Activated CD4-positive, alpha-beta memory T cell treated with anti-CD3 and anti-CD28 coated beads, Interleukin-2, amount 10 ng/mL, durations not matched to agents 7 days and 5 days (primary cell): ENCODE data around the gene COL9A3. TPM values are rescaled to one million over a fixed set of nuclear protein-coding genes. Genes with fewer than 3 reads are reported as not detected.

Source experiments
- CTCF ChIA-PET: fragments of 350-600 bp; sonication (Branson Sonifier 250); formaldehyde crosslinking; loops from one replicate; lab custom pipeline; 2021; ENCODE audit warnings: antibody characterized with exemption, inconsistent platforms; lab: Charles Lee
- POLR2A ChIA-PET: fragments of 350-600 bp; sonication (Branson Sonifier 250); formaldehyde crosslinking; loops from one replicate; lab custom pipeline; 2021; ENCODE audit warnings: antibody characterized with exemption; lab: Charles Lee
- DNase-seq: peaks from one replicate; pipeline ENCODE4 v3.0.0-alpha.2; 2020
- H3K27ac Mint-ChIP-seq: one replicate; pipeline ENCODE4 v1.8.0; 2021; ENCODE audit warnings: mild to moderate bottlenecking, mixed read lengths
- H3K27me3 Mint-ChIP-seq: one replicate; pipeline ENCODE4 v1.8.0; 2021; ENCODE audit warnings: mixed read lengths
- H3K36me3 Mint-ChIP-seq: one replicate; pipeline ENCODE4 v1.8.0; 2021; ENCODE audit warnings: low read depth, mixed read lengths
- H3K4me1 Mint-ChIP-seq: one replicate; pipeline ENCODE4 v1.8.0; 2021; ENCODE audit warnings: mixed read lengths
- H3K4me3 Mint-ChIP-seq: one replicate; pipeline ENCODE4 v1.8.0; 2021; ENCODE audit warnings: mild to moderate bottlenecking, mixed read lengths
- H3K9me3 Mint-ChIP-seq: one replicate; pipeline ENCODE4 v1.8.0; 2021; ENCODE audit warnings: mixed read lengths
- total RNA-seq, 2 experiments: library from RNA; stranded (reverse); gene quantifications; one replicate each; pipeline ENCODE4 v1.2.3, GENCODE V29; 2021

The COL9A3 gene
- total RNA-seq, 2 experiments from 2014 or later: not detected

DNA sequence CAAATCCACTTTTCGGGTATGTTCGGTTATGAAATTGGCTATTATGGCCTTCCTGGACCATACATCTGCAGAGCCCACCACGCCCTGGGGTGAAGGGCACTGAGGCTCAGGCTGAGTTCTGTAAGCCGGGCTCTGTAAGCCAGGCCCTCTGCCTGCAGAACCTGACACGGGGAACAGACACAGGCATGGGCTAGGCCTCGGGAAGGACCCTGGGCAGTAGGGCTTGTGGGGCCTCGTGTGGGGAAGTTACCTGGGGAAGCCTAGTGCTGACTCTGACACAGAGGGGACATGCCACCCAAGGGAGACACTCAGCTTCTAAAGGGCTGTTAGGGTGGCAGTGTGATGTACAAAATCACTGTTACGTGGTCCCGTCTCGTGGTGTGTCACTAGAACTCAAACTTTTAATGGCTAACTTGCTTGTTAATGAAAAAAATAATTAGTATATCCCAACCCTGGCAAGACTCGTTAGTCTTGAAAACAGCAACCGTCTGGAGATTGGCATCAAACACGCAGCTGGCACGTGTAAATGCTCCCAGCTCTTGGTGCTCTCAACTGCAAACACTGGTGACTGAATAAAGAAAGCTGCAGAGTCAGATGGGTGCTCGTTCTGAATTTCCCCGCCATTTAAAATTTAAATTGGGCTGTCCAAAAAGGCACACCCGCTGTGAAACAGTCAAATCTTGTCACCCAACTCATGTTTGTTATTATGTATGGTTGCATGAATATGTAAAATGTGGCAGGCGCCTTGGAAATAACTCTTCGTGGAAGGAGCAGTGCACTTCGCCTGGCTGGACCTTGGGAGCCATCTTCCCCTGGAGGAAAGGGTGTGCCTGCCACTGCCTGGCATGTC is 68.4 kb downstream of the COL9A3 start:
- Mint-ChIP-seq H3K4me1 (peaks cover 8% of the 10 kb centered on the region), H3K4me3 (no peak overlapping the region), H3K9me3 (no peaks in the 10 kb centered on the region), H3K27ac (no peak overlapping the region), H3K36me3 (peaks cover 49% of the 10 kb centered on the region), H3K27me3 (no peaks in the 10 kb centered on the region)
- DNase-seq: no peak
- CTCF ChIA-PET: interaction anchor here (1.3 kb wide), 1 partner anchor 22 kb away, joined by 3 read pairs; no protein-coding TSS in a partner anchor
- POLR2A ChIA-PET: interaction anchor here (1.0 to 2.0 kb wide), 2 partner anchors 9 to 13 kb away, joined by 4 to 7 read pairs; no protein-coding TSS in a partner anchor

GRCh38 chr20:62885896-62886708 is 69.3 kb downstream of the COL9A3 start:
- Mint-ChIP-seq H3K36me3 (peaks cover 56% of the 10 kb centered on the region), H3K4me1 (peaks cover 14% of the 10 kb centered on the region), H3K4me3 (no peak overlapping the region), H3K27ac (peak overlapping the region; percentile 54), H3K9me3 (no peaks in the 10 kb centered on the region), H3K27me3 (no peaks in the 10 kb centered on the region)
- CTCF ChIA-PET: no interaction called here
- POLR2A ChIA-PET: no interaction called here
- no peak for DNase-seq

GRCh38 chr20:62886709-62887058 is 69.8 kb downstream of the COL9A3 start:
- DNase-seq: no peak
- Mint-ChIP-seq H3K27ac (peak overlapping the region; percentile 23), H3K36me3 (peaks cover 57% of the 10 kb centered on the region), H3K27me3 (no peaks in the 10 kb centered on the region), H3K4me3 (no peak overlapping the region), H3K9me3 (no peaks in the 10 kb centered on the region), H3K4me1 (peaks cover 20% of the 10 kb centered on the region)
- CTCF ChIA-PET: interaction anchor here (1.5 kb wide), 1 partner anchor 15 kb away, joined by 6 read pairs; no protein-coding TSS in a partner anchor
- POLR2A ChIA-PET: interaction anchor here (2.5 kb wide), 1 partner anchor 12 kb away, joined by 13 read pairs; no protein-coding TSS in a partner anchor

- H3K4me3 Mint-ChIP-seq: no peak overlapping the region
- H3K27ac Mint-ChIP-seq: peak overlapping the region; percentile 47
- peaks cover 26% of the 10 kb centered on the region for H3K4me1 Mint-ChIP-seq
- H3K9me3 Mint-ChIP-seq: no peaks in the 10 kb centered on the region
- H3K27me3 Mint-ChIP-seq: no peaks in the 10 kb centered on the region
- peaks cover 58% of the 10 kb centered on the region for H3K36me3 Mint-ChIP-seq
- ChIA-PET CTCF (interaction anchor here (1.5 kb wide), 1 partner anchor 14 kb away, joined by 6 read pairs; no protein-coding TSS in a partner anchor), POLR2A (interaction anchor here (2.5 kb wide), 1 partner anchor 11 kb away, joined by 13 read pairs; no protein-coding TSS in a partner anchor)
- DNase-seq: peak; percentile 42
These were observed 70.5 kb downstream of the COL9A3 start for GRCh38 chr20:62887152-62887859.

DNA sequence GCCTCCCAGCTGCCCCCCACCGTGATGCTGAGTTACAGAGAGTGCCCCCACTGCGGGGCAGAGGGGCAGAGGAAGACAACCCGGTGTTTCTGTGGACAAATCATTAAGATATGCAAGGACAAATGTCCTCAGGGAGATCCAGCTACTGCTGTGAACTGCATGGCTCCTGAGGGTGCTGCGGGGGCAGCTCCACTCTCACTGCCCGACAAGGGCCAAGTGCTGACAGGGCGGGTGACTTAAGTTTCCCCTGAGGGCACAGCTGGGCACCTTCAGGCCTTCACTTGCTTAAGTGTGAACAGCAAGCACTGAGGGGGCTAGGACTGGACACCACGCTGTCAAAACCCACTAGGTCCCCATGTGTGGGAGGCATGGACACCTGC is 71.0 kb downstream of the COL9A3 start:
- Mint-ChIP-seq H3K9me3 (no peaks in the 10 kb centered on the region), H3K36me3 (peaks cover 63% of the 10 kb centered on the region), H3K4me3 (no peak overlapping the region), H3K4me1 (peaks cover 32% of the 10 kb centered on the region), H3K27ac (peak overlapping the region; percentile 47), H3K27me3 (no peaks in the 10 kb centered on the region)
- DNase-seq: no peak
- POLR2A ChIA-PET: interaction anchor here (1.4 to 2.5 kb wide), 2 partner anchors 11 to 26 kb away, joined by 3 to 13 read pairs; partner anchors contain the start of gene TCFL5
- CTCF ChIA-PET: interaction anchor here (1.5 kb wide), 1 partner anchor 14 kb away, joined by 6 read pairs; no protein-coding TSS in a partner anchor

DNA sequence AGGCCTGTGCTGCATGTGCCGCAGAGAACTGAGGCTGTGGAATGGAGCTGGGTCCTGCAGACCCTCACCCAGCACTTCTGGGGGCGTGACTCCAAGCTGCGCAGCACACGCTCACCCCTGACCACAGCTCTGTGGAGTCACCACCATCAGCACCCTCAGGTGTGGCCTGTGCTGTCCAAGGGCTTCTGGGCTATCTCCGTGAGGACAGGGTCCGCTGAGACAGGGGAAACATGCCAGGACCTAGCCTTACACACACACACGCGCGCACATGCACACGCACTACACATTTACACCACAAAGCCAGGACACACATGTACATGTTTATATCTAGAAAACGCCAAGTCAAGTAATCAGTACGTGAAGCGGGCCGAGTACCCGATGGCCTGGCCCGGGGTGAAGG is 71.6 kb downstream of the COL9A3 start:
- Mint-ChIP-seq H3K4me1 (peaks cover 35% of the 10 kb centered on the region), H3K4me3 (no peak overlapping the region), H3K36me3 (peaks cover 69% of the 10 kb centered on the region), H3K9me3 (no peaks in the 10 kb centered on the region), H3K27ac (no peak overlapping the region), H3K27me3 (no peaks in the 10 kb centered on the region)
- CTCF ChIA-PET: interaction anchor here (0.6 kb wide), 1 partner anchor 586 kb away, joined by 3 read pairs; no protein-coding TSS in a partner anchor
- POLR2A ChIA-PET: interaction anchor here (1.4 to 2.5 kb wide), 2 partner anchors 10 to 27 kb away, joined by 3 to 13 read pairs; partner anchors contain the start of gene TCFL5
- no peak for DNase-seq

GRCh38 chr20:62888910-62889309 is 72.1 kb downstream of the COL9A3 start:
- Mint-ChIP-seq H3K4me1 (peaks cover 38% of the 10 kb centered on the region), H3K4me3 (no peak overlapping the region), H3K9me3 (no peaks in the 10 kb centered on the region), H3K36me3 (peaks cover 74% of the 10 kb centered on the region), H3K27ac (no peak overlapping the region), H3K27me3 (no peaks in the 10 kb centered on the region)
- DNase-seq: no peak
- POLR2A ChIA-PET: interaction anchor here (1.4 to 2.5 kb wide), 2 partner anchors 10 to 27 kb away, joined by 3 to 13 read pairs; partner anchors contain the start of gene TCFL5
- CTCF ChIA-PET: interaction anchor here (0.6 kb wide), 1 partner anchor 587 kb away, joined by 3 read pairs; no protein-coding TSS in a partner anchor

GRCh38 chr20:62889411-62889810 is 72.6 kb downstream of the COL9A3 start:
- H3K27ac Mint-ChIP-seq: no peak overlapping the region
- no peak overlapping the region for H3K4me3 Mint-ChIP-seq
- peaks cover 38% of the 10 kb centered on the region for H3K4me1 Mint-ChIP-seq
- DNase-seq: no peak
- H3K9me3 Mint-ChIP-seq: no peaks in the 10 kb centered on the region
- ChIA-PET POLR2A (interaction anchor here (1.2 to 2.5 kb wide), 3 partner anchors 9 to 28 kb away, joined by 3 to 13 read pairs (median 4); partner anchors contain the start of gene TCFL5), CTCF (no interaction called here)
- H3K27me3 Mint-ChIP-seq: no peaks in the 10 kb centered on the region
- H3K36me3 Mint-ChIP-seq: peaks cover 78% of the 10 kb centered on the region

DNA sequence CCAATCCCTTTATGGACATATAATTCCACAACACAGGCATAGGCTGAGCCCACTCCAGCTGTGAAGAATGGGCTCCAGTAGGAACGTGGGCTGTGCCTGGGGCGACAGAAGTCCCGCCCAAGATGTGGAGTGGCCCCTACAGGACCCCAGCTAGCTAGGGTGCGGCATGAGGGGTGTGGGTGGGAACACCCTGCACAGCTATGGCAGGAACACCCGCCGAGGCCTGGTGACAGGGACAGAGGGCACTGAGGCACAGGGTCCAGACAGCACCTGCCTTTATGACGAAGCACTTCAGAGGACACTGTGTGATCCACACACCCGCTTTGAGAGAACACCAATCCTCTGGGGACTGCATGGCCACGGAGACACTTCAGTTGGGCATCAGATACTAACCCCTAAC is 73.0 kb downstream of the COL9A3 start:
- Mint-ChIP-seq H3K4me1 (peaks cover 38% of the 10 kb centered on the region), H3K27ac (no peak overlapping the region), H3K9me3 (no peaks in the 10 kb centered on the region), H3K4me3 (no peak overlapping the region), H3K27me3 (no peaks in the 10 kb centered on the region), H3K36me3 (peaks cover 78% of the 10 kb centered on the region)
- no peak for DNase-seq
- ChIA-PET CTCF (interaction anchor here (1.7 to 2.5 kb wide), 2 partner anchors 10 to 11 kb away, joined by 4 to 12 read pairs; no protein-coding TSS in a partner anchor), POLR2A (interaction anchor here (1.2 kb wide), 1 partner anchor 14 kb away, joined by 4 read pairs; no protein-coding TSS in a partner anchor)

GRCh38 chr20:62890444-62890843 is 73.6 kb downstream of the COL9A3 start:
- peak overlapping the region; percentile 34 for H3K27ac Mint-ChIP-seq
- POLR2A ChIA-PET: interaction anchor here (1.1 to 1.2 kb wide), 2 partner anchors 14 to 28 kb away, joined by 3 to 4 read pairs; no protein-coding TSS in a partner anchor

More at GRCh38 chr20:62890444-62890843, 73.6 kb downstream of the COL9A3 start:
- H3K27me3 Mint-ChIP-seq: no peaks in the 10 kb centered on the region
- H3K4me3 Mint-ChIP-seq: no peak overlapping the region
- CTCF ChIA-PET: interaction anchor here (1.7 to 2.5 kb wide), 2 partner anchors 9 to 11 kb away, joined by 4 to 12 read pairs; no protein-coding TSS in a partner anchor
- no peak for DNase-seq
- no peaks in the 10 kb centered on the region for H3K9me3 Mint-ChIP-seq
- peaks cover 84% of the 10 kb centered on the region for H3K36me3 Mint-ChIP-seq
- H3K4me1 Mint-ChIP-seq: peaks cover 38% of the 10 kb centered on the region
